RWPE1 (cell line): ENCODE results near the gene RNF168.

Source experiments
- CTCF ChIA-PET: fragments of 350-600 bp; sonication (Branson Sonifier 250); formaldehyde crosslinking; extraction: SDS; loops from one replicate; lab custom pipeline; 2021; lab: Yijun Ruan, JAX
- POLR2A ChIA-PET: fragments of 400-600 bp; formaldehyde crosslinking; extraction: SDS; loops from one replicate; lab custom pipeline; 2020; ENCODE audit warnings: antibody characterized with exemption; ENCODE audit not compliant: low non-redundant PET; lab: Yijun Ruan, JAX
- DNase-seq: peaks from one replicate; pipeline ENCODE4 v3.0.0; 2012; ENCODE audit warnings: low spot score
- H3K27ac ChIP-seq: fragments of 450-650 bp; 2 replicates; pipeline ENCODE4 v1.5.1; 2017
- TF ChIP-seq, protein P1 (sequence below): fragments of 450-650 bp; conservative IDR thresholded peaks from 2 replicates; pipeline ENCODE4 v1.5.1; 2017; ENCODE audit warnings: low read depth, mild to moderate bottlenecking

RNF168 gene

DNA sequence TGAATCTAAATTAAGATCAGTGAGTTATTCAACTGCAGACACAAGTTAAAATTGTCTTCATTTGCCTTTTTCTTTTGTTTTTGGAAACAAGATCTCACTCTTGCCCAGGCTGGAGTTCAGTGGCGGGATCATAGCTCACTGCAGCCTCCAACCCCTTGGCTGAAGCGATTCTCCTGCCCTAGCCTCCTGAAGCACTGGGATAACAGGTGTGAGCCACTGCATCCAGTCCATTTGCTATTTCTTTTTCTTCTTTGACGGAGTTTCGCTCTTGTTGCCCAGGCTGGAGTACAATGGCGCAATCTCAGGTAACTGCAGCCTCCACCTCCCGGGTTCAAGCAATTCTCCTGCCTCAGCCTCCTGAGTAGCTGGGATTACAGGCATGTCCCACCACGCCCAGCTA is 10.3 kb downstream of the RNF168 start:
- TF ChIP-seq, protein P1, sequence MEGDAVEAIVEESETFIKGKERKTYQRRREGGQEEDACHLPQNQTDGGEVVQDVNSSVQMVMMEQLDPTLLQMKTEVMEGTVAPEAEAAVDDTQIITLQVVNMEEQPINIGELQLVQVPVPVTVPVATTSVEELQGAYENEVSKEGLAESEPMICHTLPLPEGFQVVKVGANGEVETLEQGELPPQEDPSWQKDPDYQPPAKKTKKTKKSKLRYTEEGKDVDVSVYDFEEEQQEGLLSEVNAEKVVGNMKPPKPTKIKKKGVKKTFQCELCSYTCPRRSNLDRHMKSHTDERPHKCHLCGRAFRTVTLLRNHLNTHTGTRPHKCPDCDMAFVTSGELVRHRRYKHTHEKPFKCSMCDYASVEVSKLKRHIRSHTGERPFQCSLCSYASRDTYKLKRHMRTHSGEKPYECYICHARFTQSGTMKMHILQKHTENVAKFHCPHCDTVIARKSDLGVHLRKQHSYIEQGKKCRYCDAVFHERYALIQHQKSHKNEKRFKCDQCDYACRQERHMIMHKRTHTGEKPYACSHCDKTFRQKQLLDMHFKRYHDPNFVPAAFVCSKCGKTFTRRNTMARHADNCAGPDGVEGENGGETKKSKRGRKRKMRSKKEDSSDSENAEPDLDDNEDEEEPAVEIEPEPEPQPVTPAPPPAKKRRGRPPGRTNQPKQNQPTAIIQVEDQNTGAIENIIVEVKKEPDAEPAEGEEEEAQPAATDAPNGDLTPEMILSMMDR: no peak
- peak overlapping the region; percentile 29; the same call in 1 of the 2 replicates for H3K27ac ChIP-seq
- ChIA-PET POLR2A (no interaction called here), CTCF (no interaction called here)
- no peak for DNase-seq

DNA sequence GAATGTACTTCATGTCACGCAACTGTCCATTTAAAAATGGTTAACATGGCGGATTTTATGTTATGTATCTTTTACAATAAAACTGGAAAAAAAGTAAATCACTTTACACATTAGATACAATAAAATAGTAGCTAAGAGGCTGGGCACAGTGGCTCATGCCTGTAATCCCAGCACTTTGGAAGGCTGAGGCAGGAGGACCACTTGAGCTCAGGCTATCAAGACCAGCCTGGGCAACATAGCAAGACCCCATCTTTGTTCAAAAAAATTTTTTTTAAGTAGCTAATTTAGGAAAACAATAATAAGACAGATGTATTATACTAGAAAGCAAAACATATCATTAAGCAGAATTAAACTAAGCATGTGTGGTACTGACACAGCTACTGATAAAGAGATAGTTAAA is 11.5 kb downstream of the RNF168 start:
- TF ChIP-seq, protein P1: no peak
- no peak overlapping the region for H3K27ac ChIP-seq
- CTCF ChIA-PET: no interaction called here
- no peak for DNase-seq
- POLR2A ChIA-PET: no interaction called here

DNA sequence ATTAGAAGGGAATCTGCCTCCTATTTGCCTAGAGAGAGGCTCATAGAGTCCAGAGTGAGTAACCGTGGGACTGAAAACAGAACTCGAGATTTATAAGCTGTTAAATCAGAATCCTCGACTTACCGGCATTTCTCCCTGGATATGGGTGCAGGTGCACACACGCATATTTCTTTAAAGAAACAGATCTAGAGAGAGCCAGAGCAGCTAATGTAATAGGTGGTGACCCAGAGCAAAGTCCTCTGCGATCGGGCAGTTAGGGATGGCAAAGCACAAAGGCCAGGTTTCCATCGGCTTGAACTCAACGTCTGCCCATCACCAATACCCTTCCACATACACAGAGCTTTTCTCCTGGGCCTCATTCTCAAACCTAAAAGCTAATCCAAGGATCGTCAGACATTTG is 13.8 kb downstream of the RNF168 start:
- ChIA-PET POLR2A (no interaction called here), CTCF (no interaction called here)
- TF ChIP-seq, protein P1: no peak
- no peak for DNase-seq
- peak overlapping the region; percentile 51; the same call in 1 of the 2 replicates for H3K27ac ChIP-seq

DNA sequence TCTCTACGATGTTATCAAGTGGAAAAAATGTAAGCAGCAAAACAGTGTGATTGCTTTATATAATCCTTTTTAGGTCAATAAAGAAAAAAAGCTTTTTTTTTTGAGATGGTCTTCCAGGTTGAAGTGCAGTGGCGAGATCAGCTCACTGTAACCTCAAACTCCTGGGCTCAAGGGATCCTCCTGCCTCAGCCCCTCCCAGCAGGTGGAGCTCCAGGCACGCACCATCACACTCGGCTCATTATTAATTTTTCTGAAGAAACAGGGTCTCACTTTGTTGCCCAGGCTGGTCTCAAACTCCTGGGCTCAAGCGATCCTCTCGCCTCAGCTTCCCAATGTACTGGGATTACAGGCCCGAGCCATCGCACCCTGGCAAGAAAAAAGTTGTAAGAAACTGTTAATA is 17.3 kb downstream of the RNF168 start:
- TF ChIP-seq, protein P1: peak; percentile 31
- no peak overlapping the region for H3K27ac ChIP-seq
- DNase-seq: no peak
- ChIA-PET CTCF (interaction anchor here (1.2 kb wide), 2 partner anchors 9 to 12 kb away, joined by 3 to 4 read pairs; no protein-coding TSS in a partner anchor), POLR2A (no interaction called here)

DNA sequence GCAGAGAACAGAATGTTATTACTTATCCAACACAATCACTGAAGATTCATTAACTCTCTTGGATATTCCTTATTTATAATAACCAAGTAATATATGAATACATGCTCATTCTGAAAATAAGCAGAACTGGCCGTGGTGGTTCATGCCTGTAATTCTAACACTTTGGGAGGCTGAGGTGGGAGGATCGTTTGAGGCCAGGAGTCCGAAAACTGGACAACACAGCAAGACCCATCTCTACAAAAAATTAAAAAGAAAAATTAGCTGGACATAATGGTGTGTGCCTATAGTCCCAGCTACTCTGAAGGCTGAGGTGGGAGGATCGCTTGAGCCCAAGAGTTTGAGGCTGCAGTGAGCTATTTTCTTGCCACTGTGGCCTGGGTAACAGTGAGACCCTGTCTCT is 25.9 kb downstream of the RNF168 start:
- DNase-seq: no peak
- no peak overlapping the region for H3K27ac ChIP-seq
- CTCF ChIA-PET: interaction anchor here (0.6 to 0.7 kb wide), 3 partner anchors 9 to 243 kb away, joined by 3 to 4 read pairs (median 3); no protein-coding TSS in a partner anchor
- POLR2A ChIA-PET: no interaction called here
- TF ChIP-seq, protein P1: no peak

DNA sequence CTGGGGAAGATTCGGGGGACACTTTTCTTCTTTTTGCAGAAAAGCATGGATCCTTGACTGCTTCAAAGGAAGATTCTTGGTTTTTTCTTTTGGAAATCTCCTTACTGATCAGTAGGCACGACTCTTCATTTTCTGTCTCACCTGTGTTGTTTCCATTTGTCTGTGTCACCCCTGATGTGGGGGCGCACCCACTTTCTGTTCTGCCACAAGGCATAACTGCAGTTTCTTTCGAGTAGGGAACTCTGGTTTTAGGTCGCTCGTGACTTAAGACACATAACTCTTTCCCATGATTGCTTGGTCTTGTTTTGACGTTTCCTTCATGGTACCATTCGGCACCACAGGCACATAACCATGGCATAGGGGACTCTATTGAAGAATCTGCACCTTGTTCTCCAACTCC is 31.3 kb downstream of the RNF168 start:
- no peak overlapping the region for H3K27ac ChIP-seq
- TF ChIP-seq, protein P1: no peak
- DNase-seq: no peak
- ChIA-PET CTCF (no interaction called here), POLR2A (no interaction called here)
